Endometrial microvascular endothelial cells (primary cell): Measurements from ENCODE around the gene B4GALNT1. TPM values are rescaled to one million over a fixed set of nuclear protein-coding genes. Genes with fewer than 3 reads are reported as not detected.
"Not testable (repeated sequence)": the region's sequence is repeated elsewhere in the genome, so short reads cannot be mapped to it uniquely, and the experiment has no call there.

Experiments
- in situ Hi-C: cut with HindIII; loops from 2 replicates; pipeline ENCODE4 v1.10.0; 2017; ENCODE audit warnings: low sequenced_read_pairs, low pct_unique_long_range_greater_than_20kb; ENCODE audit errors: inconsistent ontology term
- total RNA-seq: library from RNA; depleted of rRNA; stranded (reverse); fragments of >200 nt; gene quantifications from one replicate; pipeline ENCODE4 v1.2.3, GENCODE V29; 2015; ENCODE audit errors: inconsistent ontology term

The B4GALNT1 gene
- total RNA-seq, 1 donor from 2014 or later, result 0.19 TPM

GRCh38 chr12:57592551-57593165 lies 40.3 kb downstream of the B4GALNT1 start:
- in situ Hi-C loops, result no loop called here

DNA sequence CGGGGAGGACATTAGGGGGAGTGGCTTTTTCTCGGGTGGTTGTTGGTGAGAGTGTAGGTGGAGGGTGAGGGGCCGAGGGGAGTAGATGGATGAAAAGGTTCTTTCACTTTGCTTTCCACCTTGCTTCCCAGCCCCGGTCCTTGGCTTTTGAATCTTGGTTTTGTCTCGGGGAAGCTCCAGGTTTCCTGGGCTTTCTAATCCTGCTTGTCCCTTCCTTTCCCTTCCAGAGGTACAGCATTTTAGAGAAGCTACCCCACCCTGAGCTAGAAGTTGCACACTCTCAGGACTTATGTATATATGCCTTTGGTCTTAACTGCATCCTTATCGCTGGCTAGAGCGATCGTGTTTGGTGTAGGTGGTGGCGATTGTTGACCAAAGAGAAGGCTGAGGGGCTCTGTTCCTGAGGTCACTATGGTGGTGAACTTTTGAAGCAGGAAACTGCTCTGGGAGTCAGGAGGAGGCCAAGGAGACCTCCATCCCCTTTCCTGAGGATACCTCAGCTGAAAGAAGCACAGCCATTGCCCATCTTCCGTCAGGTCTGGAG lies 41.1 kb downstream of the B4GALNT1 start:
- in situ Hi-C loops, result no loop called here

DNA sequence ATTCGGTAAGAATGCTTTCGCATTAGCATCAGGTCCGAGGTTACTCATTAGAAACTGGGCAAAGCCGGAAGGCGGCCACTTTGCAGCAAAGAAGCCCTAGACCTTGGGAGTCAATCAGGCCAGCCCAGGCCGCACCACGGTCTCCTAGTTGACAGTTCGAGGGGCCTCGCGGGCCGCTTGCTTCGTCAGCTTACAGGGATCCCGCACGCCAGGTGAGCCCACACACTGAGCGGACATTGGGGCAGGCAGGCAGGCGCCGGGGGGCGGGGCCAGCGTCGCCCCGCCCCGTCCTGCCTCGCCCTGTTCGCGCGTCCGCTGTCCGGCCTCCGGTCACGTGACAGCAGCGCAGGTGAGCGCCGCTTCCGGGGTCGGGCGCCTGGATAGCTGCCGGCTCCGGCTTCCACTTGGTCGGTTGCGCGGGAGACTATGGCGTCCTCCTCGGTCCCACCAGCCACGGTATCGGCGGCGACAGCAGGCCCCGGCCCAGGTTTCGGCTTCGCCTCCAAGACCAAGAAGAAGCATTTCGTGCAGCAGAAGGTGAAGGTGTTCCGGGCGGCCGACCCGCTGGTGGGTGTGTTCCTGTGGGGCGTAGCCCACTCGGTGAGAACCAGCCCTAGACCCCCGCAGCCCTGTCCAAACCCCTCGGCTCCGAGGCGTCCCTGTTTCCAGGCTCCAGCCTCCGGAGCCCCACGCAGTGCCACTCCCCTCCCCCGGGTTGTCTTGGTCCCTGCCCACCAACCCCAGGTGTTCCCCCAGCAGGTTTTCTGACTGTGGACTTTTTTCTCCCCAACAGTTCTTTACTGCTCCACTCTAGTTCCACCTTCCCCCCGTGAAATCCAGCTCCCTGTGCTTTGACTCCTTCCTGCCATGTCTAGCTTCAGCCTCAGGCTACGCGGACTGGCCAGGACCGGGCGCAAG lies 41.9 kb downstream of the B4GALNT1 start, which contains the start of gene PIP4K2C:
PIP4K2C (plus strand) TSS at position 329 of the 918 bp plus-strand sequence; CDS start at position 427, 98 bp downstream.
- in situ Hi-C loops, result no loop called here

GRCh38 chr12:57590479-57590863 lies 42.5 kb downstream of the B4GALNT1 start:
- in situ Hi-C loops, result no loop called here

GRCh38 chr12:57588951-57589610 lies 43.9 kb downstream of the B4GALNT1 start:
- in situ Hi-C loops, result not testable (repeated sequence)

DNA sequence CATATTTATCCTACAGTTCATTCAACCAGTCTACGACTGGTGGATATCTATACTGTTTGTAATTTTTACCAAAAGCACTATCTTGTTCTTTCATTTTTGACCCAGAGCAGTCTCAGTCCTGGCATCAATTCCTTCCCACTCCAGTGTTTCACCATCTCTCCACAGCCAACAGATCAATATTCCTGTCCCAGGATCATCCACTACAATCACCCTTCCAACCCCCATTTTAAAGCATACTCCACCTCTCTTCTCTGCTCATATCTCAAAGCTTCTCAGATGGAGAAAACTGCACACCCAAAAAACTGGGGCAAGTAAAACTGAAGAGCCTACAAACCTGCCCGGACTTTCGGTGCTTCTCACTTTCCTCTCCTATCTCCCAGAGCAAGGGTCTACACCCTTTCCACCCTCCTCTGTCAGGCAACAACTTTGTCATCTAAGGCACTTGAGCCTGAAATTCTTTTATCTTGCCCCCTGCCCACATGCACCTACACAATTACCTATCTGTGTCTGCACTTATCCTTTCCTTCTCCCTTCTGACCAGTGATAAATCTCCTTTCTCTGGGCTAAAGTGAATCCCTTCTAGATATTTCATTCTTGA lies 46.1 kb downstream of the B4GALNT1 start:
- in situ Hi-C loops, result no loop called here

- in situ Hi-C loops, result no loop called here
Observed at GRCh38 chr12:57586128-57586527, 46.9 kb downstream of the B4GALNT1 start.

DNA sequence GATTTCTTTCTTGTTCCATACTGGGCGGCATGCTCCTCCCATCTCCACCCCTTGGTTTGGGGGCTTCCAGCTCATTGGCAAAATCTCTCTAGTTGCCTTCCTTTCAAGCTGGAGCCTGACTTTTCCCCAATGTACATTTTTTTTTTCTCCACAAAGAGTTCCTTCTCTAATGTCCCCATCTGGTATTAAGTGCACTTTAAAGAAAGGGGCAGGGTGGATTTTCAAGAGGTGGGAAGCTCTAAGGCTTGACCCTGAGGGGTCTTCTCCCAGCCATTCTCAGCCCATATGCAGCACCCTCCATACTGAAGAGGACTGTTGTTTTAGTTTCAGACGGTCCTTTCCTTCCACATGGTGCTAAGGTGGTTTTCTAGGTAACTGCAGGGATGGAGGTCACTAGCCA lies 47.8 kb downstream of the B4GALNT1 start:
- in situ Hi-C loops, result no loop called here

DNA sequence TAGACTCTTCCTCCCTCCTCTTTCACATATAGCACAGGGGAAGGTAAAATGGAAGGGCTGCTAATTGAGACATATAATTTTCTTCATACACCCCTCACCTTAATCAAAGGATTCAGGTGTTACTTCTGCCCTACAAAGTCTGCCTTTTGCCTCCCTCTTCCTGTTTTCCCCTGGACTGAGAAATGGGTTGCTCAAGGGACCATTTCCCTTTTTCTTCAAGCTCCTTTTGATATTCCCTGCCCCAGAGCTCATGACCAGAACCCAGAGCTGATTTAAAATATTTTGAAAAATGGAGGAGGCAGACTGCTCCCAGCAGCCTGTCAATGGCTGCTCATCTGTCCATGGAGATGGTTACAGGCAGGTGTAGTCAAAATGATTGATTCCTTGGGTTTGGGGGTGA lies 48.3 kb downstream of the B4GALNT1 start:
- in situ Hi-C loops, result no loop called here

DNA sequence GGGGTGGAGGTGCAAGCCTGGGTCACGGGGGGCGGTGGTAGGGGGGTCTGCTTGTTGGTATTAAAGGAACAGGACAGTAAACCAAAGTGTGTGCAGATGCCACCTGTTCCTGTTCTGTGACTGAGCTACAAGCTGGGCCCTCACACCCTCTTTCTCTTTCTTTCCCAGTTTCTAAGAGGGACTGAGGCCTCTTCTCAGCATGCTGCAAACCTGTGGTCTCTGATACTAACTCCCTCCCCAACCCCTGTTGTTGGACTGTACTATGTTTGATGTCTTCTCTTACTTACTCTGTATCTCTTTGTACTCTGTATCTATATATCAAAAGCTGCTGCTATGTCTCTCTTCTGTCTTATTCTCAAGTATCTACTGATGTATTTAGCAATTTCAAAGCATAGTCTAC lies 49.0 kb downstream of the B4GALNT1 start:
- in situ Hi-C loops, result no loop called here

GRCh38 chr12:57583008-57583831 lies 49.8 kb downstream of the B4GALNT1 start:
- in situ Hi-C loops, result no loop called here

- in situ Hi-C loops, result no loop called here
Observed at GRCh38 chr12:57582440-57582839, 50.6 kb downstream of the B4GALNT1 start.

DNA sequence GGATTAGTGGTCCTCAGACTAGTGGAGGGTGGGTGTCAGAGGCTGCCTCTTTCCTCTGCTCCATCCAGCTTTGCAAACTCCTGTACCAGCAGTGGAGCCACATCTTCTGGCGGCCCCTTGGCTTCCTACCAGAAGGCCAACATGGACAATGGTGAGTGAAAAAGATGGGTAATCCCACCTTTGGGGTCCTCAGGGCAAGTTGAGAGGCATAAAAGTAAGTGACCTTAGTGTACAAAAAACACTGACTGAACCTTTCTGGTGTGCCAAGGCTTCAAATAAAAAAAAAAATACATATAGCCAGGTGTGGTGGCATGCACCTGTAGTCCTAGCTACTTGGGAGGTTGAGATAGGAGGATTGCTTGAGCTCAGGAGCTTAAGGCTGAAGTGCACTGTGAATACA lies 51.2 kb downstream of the B4GALNT1 start:
- in situ Hi-C loops, result no loop called here

- in situ Hi-C loops, result no loop called here
Observed at GRCh38 chr12:57580466-57580795, 52.6 kb downstream of the B4GALNT1 start.

DNA sequence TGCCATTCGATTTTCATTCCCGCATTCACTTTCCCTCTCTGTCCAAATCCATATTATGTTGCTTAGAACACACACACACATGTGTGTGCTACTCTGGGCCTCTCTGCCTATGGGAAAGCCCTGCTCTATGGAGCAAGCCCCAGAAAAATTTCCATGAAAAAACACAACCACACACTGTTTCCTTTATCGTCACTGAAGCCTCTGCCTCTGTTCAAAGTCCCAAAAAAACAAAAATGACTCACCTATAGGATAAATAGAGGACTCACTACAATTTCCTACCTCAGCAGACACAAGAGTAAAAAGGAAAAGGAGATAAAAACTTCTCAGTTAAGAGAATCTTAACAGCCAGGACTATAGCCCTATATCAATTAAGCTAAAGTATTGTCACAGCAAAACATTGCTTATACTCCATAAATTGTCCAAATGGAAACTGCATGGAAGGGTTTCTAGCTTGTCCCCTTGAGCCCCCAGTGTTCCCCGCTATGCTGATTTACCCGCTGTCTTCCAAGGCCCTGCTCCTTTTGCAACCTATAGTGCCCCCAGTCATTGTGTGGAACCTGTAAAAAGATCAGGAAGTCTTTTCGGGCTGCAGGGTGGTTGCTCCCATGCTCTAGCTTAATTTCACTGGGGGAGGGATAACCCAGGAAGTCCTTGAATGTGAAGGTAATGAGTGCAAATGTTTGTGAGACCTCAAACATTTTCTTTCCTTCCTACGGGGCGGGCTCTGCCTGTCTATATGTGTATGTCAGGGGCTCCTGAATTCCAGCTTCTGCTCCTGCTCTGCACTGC lies 53.1 kb downstream of the B4GALNT1 start:
- in situ Hi-C loops, result no loop called here

- in situ Hi-C loops, result no loop called here
Observed at GRCh38 chr12:57579011-57579410, 54.0 kb downstream of the B4GALNT1 start.

DNA sequence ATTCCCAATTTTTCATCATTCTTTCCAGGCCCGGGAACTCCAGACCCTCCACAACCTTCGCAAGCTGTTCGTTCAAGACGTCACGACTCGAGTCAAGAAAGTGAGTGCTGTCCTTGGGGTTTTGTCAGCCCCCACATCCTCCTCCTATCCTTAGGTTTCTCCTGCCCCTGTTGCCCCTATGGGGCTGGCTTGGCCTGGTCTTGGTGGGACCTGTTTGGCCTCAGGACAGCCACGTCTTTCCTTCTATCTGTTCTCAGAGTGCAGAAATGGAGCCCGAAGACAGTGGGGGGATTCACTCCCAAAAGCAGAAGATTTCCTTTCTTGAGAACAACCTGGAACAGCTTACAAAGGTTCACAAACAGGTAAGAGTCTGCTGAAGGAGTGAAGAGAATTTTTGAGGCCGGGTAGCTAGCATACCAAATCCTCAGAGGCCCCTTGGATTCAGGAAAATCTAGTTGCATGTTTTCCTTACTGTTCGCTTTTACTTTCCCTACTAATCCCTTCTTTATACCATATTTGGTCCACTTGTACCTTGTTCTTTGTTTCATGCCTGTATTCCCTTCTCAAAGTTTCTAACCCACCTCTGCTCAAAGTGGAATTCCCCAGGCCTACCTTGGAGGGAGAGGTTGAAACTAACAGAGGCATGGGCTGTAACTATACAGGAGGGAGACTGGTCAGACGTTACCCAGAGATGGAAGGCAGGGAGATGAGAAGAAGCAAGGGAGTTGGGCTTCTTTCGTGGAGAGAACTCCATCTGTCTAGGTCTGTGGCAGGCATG lies 54.8 kb downstream of the B4GALNT1 start:
- in situ Hi-C loops, result no loop called here
